Common myeloid progenitor, CD34-positive (primary cell): Measurements from ENCODE around the gene SLC22A7.
A peak's percentile ranks its signal among the peaks of the same experiment; 100 is the strongest.

ENCODE experiments used
- CTCF ChIA-PET: fragments of 350-600 bp; sonication (Branson Sonifier 250); formaldehyde crosslinking; loops from one replicate; lab custom pipeline; 2021; ENCODE audit warnings: antibody characterized with exemption; lab: Charles Lee
- POLR2A ChIA-PET: fragments of 350-600 bp; sonication (Branson Sonifier 250); formaldehyde crosslinking; loops from one replicate; lab custom pipeline; 2021; ENCODE audit warnings: antibody characterized with exemption; lab: Charles Lee
- DNase-seq, 3 donors: peaks; one replicate each; pipeline versions ENCODE4 v3.0.0 to v3.0.0-alpha.2; 2013
- H3K27ac ChIP-seq, 2 experiments: 1 replicate in 1 of 2; 2 replicates in 1 of 2; pipeline ENCODE4 v1.7.0; 2013; ENCODE audit warnings: inconsistent platforms in 2 of 2, low read length in 2 of 2, mild to moderate bottlenecking in 2 of 2, low read depth in 1 of 2, moderate library complexity in 1 of 2; ENCODE audit not compliant: severe bottlenecking in 2 of 2, insufficient read depth in 1 of 2, poor library complexity in 1 of 2
- H3K27me3 ChIP-seq, 5 experiments: replicated peaks in 2 of 5; 1 replicate in 3 of 5; 2 replicates in 2 of 5; pipeline versions ENCODE4 v1.6.1 to v1.7.0; 2013; ENCODE audit warnings: low read length in 4 of 5, mild to moderate bottlenecking in 2 of 5, moderate library complexity in 2 of 5, inconsistent platforms in 1 of 5; ENCODE audit not compliant: insufficient read depth in 5 of 5, control insufficient read depth in 4 of 5
- H3K36me3 ChIP-seq, 4 experiments: 1 replicate in 2 of 4; 2 replicates in 2 of 4; pipeline versions ENCODE4 v1.6.1 to v1.7.0; 2013; ENCODE audit warnings: low read length in 3 of 4, control low read depth in 1 of 4, mild to moderate bottlenecking in 1 of 4; ENCODE audit not compliant: control insufficient read depth in 4 of 4, insufficient read depth in 4 of 4
- H3K4me1 ChIP-seq, 4 experiments: 1 replicate in 3 of 4; 2 replicates in 1 of 4; pipeline versions ENCODE4 v1.6.1 to v1.7.1; 2013; ENCODE audit warnings: low read length in 3 of 4, mild to moderate bottlenecking in 3 of 4, control low read depth in 1 of 4, inconsistent platforms in 1 of 4, moderate library complexity in 1 of 4; ENCODE audit not compliant: control insufficient read depth in 4 of 4, insufficient read depth in 4 of 4; ENCODE audit errors: control extremely low read depth in 1 of 4
- H3K4me3 ChIP-seq, 7 experiments: 1 replicate in 4 of 7; 2 replicates in 3 of 7; pipeline versions ENCODE4 v1.5.1 to v1.7.0; 2013; ENCODE audit warnings: mild to moderate bottlenecking in 7 of 7, low read length in 6 of 7, moderate library complexity in 6 of 7, inconsistent platforms in 2 of 7, low read depth in 2 of 7, control low read depth in 1 of 7; ENCODE audit not compliant: insufficient read depth in 4 of 7, control insufficient read depth in 1 of 7; ENCODE audit errors: extremely low read depth in 1 of 7
- H3K9me3 ChIP-seq, 5 experiments: 1 replicate in 4 of 5; 2 replicates in 1 of 5; pipeline versions ENCODE4 v1.6.1 to v1.7.1; 2013; ENCODE audit warnings: low read length in 4 of 5, mild to moderate bottlenecking in 2 of 5, inconsistent platforms in 1 of 5, low read depth in 1 of 5, moderate library complexity in 1 of 5; ENCODE audit not compliant: control insufficient read depth in 4 of 5, insufficient read depth in 2 of 5; ENCODE audit errors: control extremely low read depth in 1 of 5
- WGBS: methylation state at CpG from one replicate; pipeline ENCODE4 v1.1.5; 2013; ENCODE audit not compliant: insufficient coverage; 5-methylcytosine and 5-hydroxymethylcytosine counted together

The SLC22A7 gene

DNA sequence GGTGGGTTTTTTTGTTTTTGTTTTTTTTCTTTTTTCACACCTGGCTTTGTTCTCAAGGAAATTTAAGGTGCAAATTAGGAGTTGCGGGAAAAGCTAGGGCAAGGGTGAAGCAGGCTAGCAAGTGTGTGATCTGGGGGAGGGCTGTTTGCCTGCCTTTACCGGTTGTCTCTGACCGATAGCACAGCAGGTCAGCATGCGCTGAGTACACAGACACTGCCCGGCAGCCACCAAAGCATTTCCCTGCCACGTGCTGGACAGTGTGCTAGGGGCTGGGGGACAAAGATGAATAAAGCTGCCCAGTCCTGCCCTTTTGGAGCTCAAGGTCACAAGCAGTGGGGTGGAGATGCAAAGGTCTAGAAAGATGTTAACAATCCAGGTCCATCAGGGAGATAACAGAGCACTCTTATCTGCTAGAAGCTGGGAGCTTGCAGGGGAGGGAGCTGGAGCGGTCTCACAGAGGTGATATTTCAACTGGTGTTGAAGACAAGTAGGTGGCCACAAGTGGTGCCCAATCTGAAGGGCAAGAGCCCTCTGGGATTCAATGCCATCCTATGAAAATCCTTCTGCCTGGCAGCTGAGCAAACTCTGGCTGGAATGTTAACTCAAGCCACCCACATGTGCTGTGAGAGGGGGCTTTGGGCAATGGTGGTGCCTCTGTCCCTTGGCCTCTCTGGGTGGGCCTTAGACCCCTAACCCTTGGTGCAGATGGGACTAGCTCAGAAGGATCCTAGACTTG is 30.3 kb upstream of the SLC22A7 start:
- no peak overlapping the region for H3K27ac ChIP-seq
- DNase-seq = no peak
- ChIA-PET POLR2A (no interaction called here), CTCF (interaction anchor here (1.2 to 2.0 kb wide), 5 partner anchors 12 to 63 kb away, joined by 4 to 7 read pairs (median 5); partner anchors contain the start of genes CRIP3 and DNPH1)
- 95% methylated on average over 7 of the region's 7 CpGs for WGBS
- H3K27me3 ChIP-seq = peaks cover 0 to 57% (median 17%) of the 10 kb centered on the region in 5 experiments
- H3K9me3 ChIP-seq = no peaks in the 10 kb centered on the region
- no peaks in the 10 kb centered on the region for H3K36me3 ChIP-seq
- no peak overlapping the region for H3K4me3 ChIP-seq
- peaks cover 0 to 13% (median 9%) of the 10 kb centered on the region in 4 experiments for H3K4me1 ChIP-seq

DNA sequence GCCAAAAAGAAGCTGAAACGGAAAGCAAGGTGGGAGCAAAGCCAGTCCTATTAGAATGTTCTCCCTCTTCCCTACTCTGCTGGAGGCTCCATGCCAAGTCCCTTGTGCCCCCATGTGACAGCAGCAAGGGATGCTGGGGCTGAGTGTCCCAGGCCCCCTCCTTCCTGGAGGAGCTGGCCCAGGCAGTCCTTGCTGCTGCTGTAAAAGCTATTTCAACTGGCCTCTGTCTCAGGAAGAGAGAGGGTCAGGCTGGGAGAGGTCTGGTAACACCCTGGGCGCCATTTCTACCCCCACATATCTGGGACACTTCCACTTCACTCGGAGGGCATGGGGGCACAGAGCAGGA is 29.7 kb upstream of the SLC22A7 start:
- no peak overlapping the region for H3K4me3 ChIP-seq
- 20% methylated on average over 1 of the region's 3 CpGs for WGBS
- H3K27me3 ChIP-seq = peaks cover 0 to 63% (median 18%) of the 10 kb centered on the region in 5 experiments
- peaks cover 0 to 13% (median 9%) of the 10 kb centered on the region in 4 experiments for H3K4me1 ChIP-seq
- no peaks in the 10 kb centered on the region for H3K36me3 ChIP-seq
- no peaks in the 10 kb centered on the region for H3K9me3 ChIP-seq
- no peak for DNase-seq
- H3K27ac ChIP-seq = no peak overlapping the region
- CTCF ChIA-PET = interaction anchor here (0.6 to 2.4 kb wide), 9 partner anchors 12 to 239 kb away, joined by 3 to 7 read pairs (median 5); partner anchors contain the start of genes CRIP3 and DNPH1
- POLR2A ChIA-PET = no interaction called here

DNA sequence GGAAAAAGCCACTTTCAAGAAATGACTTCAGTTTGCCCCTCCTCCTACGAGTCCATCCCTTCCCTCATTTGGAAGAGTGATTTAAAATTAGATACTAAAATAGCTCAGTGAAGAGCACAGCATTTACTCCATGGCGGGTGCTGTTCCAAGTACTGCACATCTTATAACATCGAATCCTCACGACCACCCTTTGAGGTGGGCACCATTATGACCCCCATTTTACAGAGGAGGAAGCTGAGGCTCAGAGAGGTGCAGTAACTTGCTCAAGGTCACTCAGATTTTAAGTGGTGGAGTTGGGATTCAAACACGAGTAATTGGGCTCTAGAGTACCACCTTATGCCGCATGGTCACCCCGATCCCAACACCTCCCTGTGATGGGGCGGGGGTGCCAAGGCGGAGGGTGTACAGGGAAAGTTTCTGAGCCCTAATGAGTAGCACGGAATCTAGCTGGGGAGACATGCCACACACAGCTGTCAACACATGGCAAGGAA is 29.2 kb upstream of the SLC22A7 start:
- H3K4me1 ChIP-seq = peaks cover 0 to 13% (median 9%) of the 10 kb centered on the region in 4 experiments
- H3K4me3 ChIP-seq = peak overlapping the region in 2 of 7 experiments; percentile 53 to 54
- ChIA-PET POLR2A (no interaction called here), CTCF (interaction anchor here (0.6 to 2.4 kb wide), 10 partner anchors 11 to 239 kb away, joined by 3 to 7 read pairs (median 4); partner anchors contain the start of genes CRIP3 and DNPH1)
- no peak for DNase-seq
- H3K27ac ChIP-seq = no peak overlapping the region
- no peaks in the 10 kb centered on the region for H3K9me3 ChIP-seq
- 91% methylated on average over 8 of the region's 10 CpGs for WGBS
- H3K36me3 ChIP-seq = no peaks in the 10 kb centered on the region
- H3K27me3 ChIP-seq = peaks cover 0 to 68% (median 20%) of the 10 kb centered on the region in 5 experiments

DNA sequence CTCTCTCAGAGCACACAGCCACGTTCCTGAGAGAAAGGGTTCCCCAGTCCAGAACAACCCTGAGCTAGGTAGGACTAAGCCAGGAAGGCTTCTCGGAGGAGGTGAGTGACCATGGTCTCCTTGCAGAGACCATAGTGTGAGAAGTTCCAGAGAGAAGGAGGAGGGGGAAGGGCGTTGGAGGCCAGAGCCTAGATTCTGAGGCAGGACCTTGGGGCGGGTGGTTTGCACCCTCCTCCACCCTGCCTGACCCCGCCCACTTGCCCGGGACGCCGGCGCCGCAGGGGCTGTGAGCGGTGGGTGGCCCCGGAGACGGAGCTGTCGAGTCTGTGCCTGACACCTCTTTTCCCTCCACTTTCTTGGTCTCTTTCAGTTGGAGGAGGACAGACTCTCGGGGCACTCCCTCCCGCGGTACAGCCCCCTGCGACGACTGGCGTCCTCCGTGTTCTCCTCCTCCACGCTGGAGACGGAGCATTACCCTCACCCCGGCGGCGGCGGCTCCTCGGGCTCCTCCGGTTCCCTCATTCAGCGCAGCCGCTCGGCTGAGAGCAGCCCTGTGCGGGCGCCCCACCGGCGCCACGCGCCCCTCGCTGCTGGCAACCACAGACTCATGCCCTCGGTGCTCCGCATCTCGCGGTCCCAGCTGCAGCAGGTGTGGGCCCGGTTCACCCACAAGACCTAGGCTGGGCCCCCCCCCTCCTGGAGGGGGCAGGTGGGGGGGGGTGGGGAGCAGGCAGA is 28.6 kb upstream of the SLC22A7 start:
- ChIA-PET POLR2A (no interaction called here), CTCF (interaction anchor here (0.6 to 2.4 kb wide), 8 partner anchors 11 to 238 kb away, joined by 3 to 7 read pairs (median 4); partner anchors contain the start of genes CRIP3 and DNPH1)
- WGBS = 5% methylated on average over 32 of the region's 44 CpGs
- Histone ChIP-seq H3K4me3 (peak overlapping the region in 4 of 7 experiments; percentile 8 to 64 (median 54)), H3K36me3 (no peaks in the 10 kb centered on the region), H3K27me3 (peaks cover 0 to 74% (median 24%) of the 10 kb centered on the region in 5 experiments), H3K27ac (no peak overlapping the region), H3K4me1 (peaks cover 0 to 13% (median 9%) of the 10 kb centered on the region in 4 experiments), H3K9me3 (no peaks in the 10 kb centered on the region)
- DNase-seq = peak in 2 of 3 donors; percentile 38 to 61

DNA sequence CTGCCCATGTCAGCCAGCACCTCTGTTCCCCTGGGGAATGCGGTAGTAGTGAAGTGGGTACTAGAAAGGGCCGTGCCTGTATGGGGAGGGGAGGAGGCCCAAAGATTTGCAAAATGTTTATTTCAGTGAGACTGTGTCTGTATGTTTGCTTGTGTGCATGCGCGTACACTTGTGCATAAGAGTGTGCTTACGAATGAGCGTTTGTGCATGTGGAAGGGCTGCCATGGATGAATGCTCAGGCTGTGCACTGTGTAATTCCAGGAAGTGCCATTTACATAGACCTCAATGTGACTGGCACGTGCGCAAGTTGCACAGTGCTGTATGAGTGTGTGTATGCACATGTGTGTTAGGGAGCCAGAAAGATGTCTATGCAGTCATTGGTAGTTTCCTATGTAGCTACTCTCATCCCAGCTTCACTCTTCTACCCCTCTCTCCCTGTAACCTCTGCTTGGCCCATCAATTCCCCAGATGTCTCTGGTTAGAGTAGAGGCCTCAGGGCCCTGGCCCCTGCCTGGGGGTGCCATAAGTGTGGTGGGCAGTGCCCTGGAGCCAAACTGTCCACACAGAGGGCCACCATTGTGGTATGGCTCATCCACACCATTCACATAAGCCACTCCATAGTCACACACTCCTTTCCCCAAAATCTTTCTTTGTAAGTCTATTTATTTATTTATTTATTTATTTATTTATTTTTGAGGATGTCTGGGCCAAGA is 26.8 kb upstream of the SLC22A7 start:
- CTCF ChIA-PET = interaction anchor here (1.4 to 1.8 kb wide), 2 partner anchors 9 to 235 kb away, joined by 3 to 5 read pairs; no protein-coding TSS in a partner anchor
- WGBS = 95% methylated on average over 6 of the region's 8 CpGs
- Histone ChIP-seq H3K4me3 (no peak overlapping the region), H3K36me3 (no peaks in the 10 kb centered on the region), H3K27me3 (peaks cover 0 to 91% (median 26%) of the 10 kb centered on the region in 5 experiments), H3K4me1 (peaks cover 0 to 27% (median 21%) of the 10 kb centered on the region in 4 experiments), H3K27ac (no peak overlapping the region), H3K9me3 (no peaks in the 10 kb centered on the region)
- POLR2A ChIA-PET = no interaction called here
- DNase-seq = no peak

DNA sequence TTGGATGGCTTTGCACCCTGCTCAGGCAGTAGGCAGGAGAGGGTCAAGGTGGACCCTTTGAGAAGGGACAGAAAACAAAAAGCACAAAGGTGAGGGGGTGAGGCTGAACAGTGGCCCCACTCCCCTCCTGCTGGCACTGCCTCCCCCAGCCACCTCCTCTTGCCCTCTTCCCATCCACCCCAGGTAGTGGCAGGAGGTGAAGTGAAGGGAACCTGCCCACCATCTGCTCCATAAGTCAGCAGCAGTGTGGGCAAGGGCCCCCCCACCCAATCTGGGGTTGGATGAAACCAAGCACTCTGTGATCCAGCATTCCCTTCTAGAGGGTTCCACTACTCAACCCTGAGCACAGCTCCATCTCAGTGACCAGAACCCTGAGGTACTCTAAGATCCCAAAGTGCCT is 26.1 kb upstream of the SLC22A7 start:
- Histone ChIP-seq H3K4me3 (no peak overlapping the region), H3K27ac (no peak overlapping the region), H3K36me3 (no peaks in the 10 kb centered on the region), H3K9me3 (no peaks in the 10 kb centered on the region), H3K4me1 (peaks cover 0 to 32% (median 23%) of the 10 kb centered on the region in 4 experiments), H3K27me3 (peaks cover 0 to 98% (median 31%) of the 10 kb centered on the region in 5 experiments)
- ChIA-PET CTCF (interaction anchor here (1.1 to 1.8 kb wide), 3 partner anchors 10 to 234 kb away, joined by 3 to 5 read pairs (median 5); partner anchors contain the start of gene DNPH1), POLR2A (no interaction called here)
- no peak for DNase-seq
